K562 (cell line): ENCODE measurements around the gene SMIM8. TPM values are rescaled to one million over a fixed set of nuclear protein-coding genes. Genes with fewer than 3 reads are reported as not detected.

Experiments used
- ATF1 ChIP-seq, 2 experiments: fragments of 450-650 bp in 1 of 2; IDR thresholded peaks; 2 replicates each; pipeline ENCODE4 v1.6.1; 2016; ENCODE audit warnings: missing compliant biosample characterization in 1 of 2, missing genetic modification characterization in 1 of 2
- ATF7 ChIP-seq: fragments of 450-650 bp; IDR thresholded peaks from 2 replicates; pipeline ENCODE4 v1.7.1; 2014; ENCODE audit warnings: mild to moderate bottlenecking, moderate library complexity
- BHLHE40 ChIP-seq: IDR thresholded peaks from 2 replicates; pipeline ENCODE4 v1.6.1; 2011; ENCODE audit warnings: low read length, improper control_type of control experiment
- CEBPB ChIP-seq: fragments of 450-650 bp; IDR thresholded peaks from 2 replicates; pipeline ENCODE4 v1.6.1; 2016; ENCODE audit warnings: missing genetic modification characterization, missing compliant biosample characterization
- CHD7 ChIP-seq: fragments of 200-600 bp; sonication (generic); IDR thresholded peaks from one replicate; pipeline ENCODE4 v1.6.1; 2012; ENCODE audit warnings: mild to moderate bottlenecking, low read depth, low read length, inconsistent platforms
- DPF2 ChIP-seq: fragments of 450-650 bp; IDR thresholded peaks from 2 replicates; pipeline ENCODE4 v1.6.1; 2016
- E2F5 ChIP-seq: sonication (generic); formaldehyde crosslinking; IDR thresholded peaks from 2 replicates; pipeline ENCODE4 v1.8.0; 2022; ENCODE audit warnings: mild to moderate bottlenecking, missing genetic modification reagents
- ID3 ChIP-seq, 2 experiments: fragments of 250-450 bp in 1 of 2; fragments of 450-650 bp in 1 of 2; sonication (Bioruptor Pico) in 1 of 2; IDR thresholded peaks; 2 replicates each; pipeline versions ENCODE4 v1.6.1 to v1.8.0; 2016 to 2021; ENCODE audit warnings: mild to moderate bottlenecking in 2 of 2, moderate library complexity in 2 of 2, missing compliant biosample characterization in 1 of 2, missing genetic modification characterization in 1 of 2
- MCM5 ChIP-seq: fragments of 450-650 bp; IDR thresholded peaks from 2 replicates; pipeline ENCODE4 v1.6.1; 2016; ENCODE audit warnings: low read depth
- TEAD4 ChIP-seq, 2 experiments: sonication (generic) in 1 of 2; formaldehyde crosslinking in 1 of 2; IDR thresholded peaks; 2 replicates each; pipeline versions ENCODE4 v1.6.1 to v1.8.0; 2012 to 2022; ENCODE audit warnings: borderline replicate concordance in 1 of 2, inconsistent platforms in 1 of 2, low read length in 1 of 2, mild to moderate bottlenecking in 1 of 2, missing genetic modification reagents in 1 of 2
- ZBTB49 ChIP-seq: sonication (generic); formaldehyde crosslinking; IDR thresholded peaks from 2 replicates; pipeline ENCODE4 v1.8.0; 2022; ENCODE audit warnings: missing genetic modification reagents, mild to moderate bottlenecking, borderline replicate concordance
- ZNF316 ChIP-seq: fragments of 450-650 bp; IDR thresholded peaks from 2 replicates; pipeline ENCODE4 v1.6.1; 2016
- polyA plus RNA-seq, 8 experiments: library from polyadenylated mRNA; depleted of rRNA in 4 of 8; stranded (reverse) in 5 of 8; unstranded in 3 of 8; fragments of >200 nt; fragmentation: Nextera tagmentation in 2 of 8; fragmentation: Illumina TruSeq in 1 of 8; extraction: Ambion mirVana in 2 of 8; extraction: Trizol in 1 of 8; gene quantifications; 2 replicates each; pipeline versions ENCODE4 v1.2.1 to v1.2.3, GENCODE V29; 2011 to 2014; ENCODE audit warnings: inconsistent platforms in 1 of 8, missing spikeins in 1 of 8
- total RNA-seq, 7 experiments: library from RNA; depleted of rRNA in 6 of 7; stranded (reverse); fragments of >200 nt in 6 of 7; fragmentation: Illumina TruSeq in 2 of 7; extraction: Trizol in 2 of 7; gene quantifications; 2 replicates each; pipeline versions ENCODE4 v1.2.1 to v1.2.3, GENCODE V29; 2011 to 2021; ENCODE audit warnings: low replicate concordance in 1 of 7

SMIM8 gene
- total and polyA plus RNA-seq, 9 of the 15 experiments (the other 6 are each of a cell fraction or from before 2014, with no cell fraction given) = 8.3 to 53.7 (median 15.1) TPM

GRCh38 chr6:87364602-87365252, 42.3 kb downstream of the SMIM8 start (continued):
- no peak for TF ChIP-seq ZBTB49 (CRISPR knock-in tag)
- no peak for TF ChIP-seq MCM5
- TF ChIP-seq TEAD4 (IDR thresholded peaks at IDR 0.05; ENCODE audit: low read length) = peak; percentile 96
- TF ChIP-seq TEAD4 (CRISPR knock-in tag; IDR thresholded peaks at IDR 0.05; ENCODE audit: borderline replicate concordance) = no peak
- no peak for TF ChIP-seq ZNF316
- TF ChIP-seq ATF7 = peak; percentile 42; the same call in 1 of the 2 replicates
- TF ChIP-seq DPF2 = peak; percentile 95
- TF ChIP-seq BHLHE40 = peak; percentile 21; the same call in 1 of the 2 replicates
- TF ChIP-seq ATF1 (CRISPR knock-in tag; IDR thresholded peaks at IDR 0.05) = no peak
- 0 out of 2 replicates have a peak, but pooled peaks have one; percentile 17 for TF ChIP-seq ATF1 (tag; IDR thresholded peaks at IDR 0.05)
- TF ChIP-seq ID3 (CRISPR knock-in tag; IDR thresholded peaks at IDR 0.05) = no peak
- TF ChIP-seq ID3 (tag; IDR thresholded peaks at IDR 0.05) = no peak
- peak; percentile 71; the same call in 1 of the 2 replicates for TF ChIP-seq CEBPB
- TF ChIP-seq E2F5 (CRISPR knock-in tag) = no peak
- TF ChIP-seq CHD7 = no peak
